ENCODE data around the gene TMOD4.

The TMOD4 gene

DNA sequence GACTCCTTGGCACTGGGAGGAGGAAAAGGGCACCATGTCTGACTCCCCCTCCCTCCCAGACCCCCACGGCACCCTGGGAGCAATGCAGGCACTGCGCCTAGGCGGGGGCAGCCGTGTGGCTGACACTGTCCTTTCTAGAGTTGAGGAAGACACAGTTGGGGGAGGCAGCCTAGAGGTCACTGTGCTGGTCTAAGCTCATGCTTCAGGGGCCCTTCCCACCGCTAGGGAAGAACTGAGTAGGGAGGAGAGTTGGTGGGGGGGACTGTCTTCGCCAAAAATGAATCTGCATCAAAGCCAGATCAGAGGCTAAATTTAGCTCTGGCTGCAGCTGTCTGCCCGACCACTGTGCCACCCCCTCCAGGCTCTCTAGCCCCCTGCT is 32.7 kb downstream of the TMOD4 start:
- DNase-seq (ENCODE audit: low read depth), result no peak
- no peak for TF ChIP-seq CTCF (IDR thresholded peaks at IDR 0.05; ENCODE audit: insufficient read depth, low read depth, low read length, missing control alignments)
- H3K4me3 ChIP-seq (ENCODE audit: low read length), result no peak overlapping the region

GRCh38 chr1:151142411-151143056 is 33.2 kb downstream of the TMOD4 start:
- no peak for DNase-seq (ENCODE audit: low read depth)
- no peak for TF ChIP-seq CTCF (IDR thresholded peaks at IDR 0.05; ENCODE audit: insufficient read depth, low read depth, low read length, missing control alignments)
- no peak overlapping the region for H3K4me3 ChIP-seq (ENCODE audit: low read length)

GRCh38 chr1:151137789-151138188 is 38.0 kb downstream of the TMOD4 start:
- DNase-seq (ENCODE audit: low read depth), result no peak
- no peak overlapping the region for H3K4me3 ChIP-seq (ENCODE audit: low read length)

GRCh38 chr1:151135433-151136385 is 40.1 kb downstream of the TMOD4 start:
- no peak for DNase-seq (ENCODE audit: low read depth)
- no peak for TF ChIP-seq CTCF (IDR thresholded peaks at IDR 0.05; ENCODE audit: insufficient read depth, low read depth, low read length, missing control alignments)
- H3K4me3 ChIP-seq (ENCODE audit: low read length), result no peak overlapping the region

More at GRCh38 chr1:151137789-151138188, 38.0 kb downstream of the TMOD4 start:
- TF ChIP-seq CTCF (IDR thresholded peaks at IDR 0.05; ENCODE audit: insufficient read depth, low read depth, low read length, missing control alignments), result no peak

GRCh38 chr1:151134991-151135390 is 40.8 kb downstream of the TMOD4 start:
- no peak for DNase-seq (ENCODE audit: low read depth)
- no peak for TF ChIP-seq CTCF (IDR thresholded peaks at IDR 0.05; ENCODE audit: insufficient read depth, low read depth, low read length, missing control alignments)
- no peak overlapping the region for H3K4me3 ChIP-seq (ENCODE audit: low read length)

GRCh38 chr1:151134396-151134795 is 41.4 kb downstream of the TMOD4 start:
- DNase-seq (ENCODE audit: low read depth), result no peak
- no peak for TF ChIP-seq CTCF (IDR thresholded peaks at IDR 0.05; ENCODE audit: insufficient read depth, low read depth, low read length, missing control alignments)
- no peak overlapping the region for H3K4me3 ChIP-seq (ENCODE audit: low read length)

Data from epithelial cell of esophagus (primary cell).